GM18873 (cell line): ENCODE data around the gene EPHB2.
"Not testable (repeated sequence)": the region's sequence is repeated elsewhere in the genome, so short reads cannot be mapped to it uniquely, and the experiment has no call there.

Experiments used
- ATAC-seq: cut with Tn5 transposase; IDR thresholded peaks from one replicate; pipeline ENCODE4 v1.9.1; 2021; ENCODE audit warnings: mild to moderate bottlenecking, moderate library complexity, moderate number of reproducible peaks; ENCODE audit not compliant: unreplicated experiment, low FRiP score

The EPHB2 gene

GRCh38 chr1:22710701-22711049 is at the start of gene EPHB2:
Gene EPHB2 (plus strand): TSS chr1:22710839. CDS start chr1:22710983, 144 bp downstream.
- no peak for ATAC-seq

GRCh38 chr1:22661880-22662279 is 48.8 kb upstream of the EPHB2 start:
- no peak for ATAC-seq

GRCh38 chr1:22662318-22662717 is 48.3 kb upstream of the EPHB2 start:
- no peak for ATAC-seq

GRCh38 chr1:22662986-22663408 is 47.6 kb upstream of the EPHB2 start:
- no peak for ATAC-seq

GRCh38 chr1:22665752-22666151 is 44.9 kb upstream of the EPHB2 start:
- ATAC-seq: no peak

- no peak for ATAC-seq
These were observed 44.2 kb upstream of the EPHB2 start for GRCh38 chr1:22666412-22666811.

GRCh38 chr1:22668840-22669239 is 41.8 kb upstream of the EPHB2 start:
- not testable (repeated sequence) for ATAC-seq

- ATAC-seq: no peak
These were observed 40.2 kb upstream of the EPHB2 start for GRCh38 chr1:22670352-22670975.

- ATAC-seq: no peak
These were observed 38.6 kb upstream of the EPHB2 start for GRCh38 chr1:22671999-22672398.

- ATAC-seq: no peak
These were observed 36.9 kb upstream of the EPHB2 start for GRCh38 chr1:22673486-22674409.

GRCh38 chr1:22674410-22674749 is 36.3 kb upstream of the EPHB2 start:
- ATAC-seq: no peak

- ATAC-seq: not testable (repeated sequence)
These were observed 34.5 kb upstream of the EPHB2 start for GRCh38 chr1:22676151-22676550.

- no peak for ATAC-seq
These were observed 33.6 kb upstream of the EPHB2 start for GRCh38 chr1:22676916-22677583.

GRCh38 chr1:22677931-22678896 is 32.4 kb upstream of the EPHB2 start:
- no peak for ATAC-seq

- ATAC-seq: no peak
These were observed 29.9 kb upstream of the EPHB2 start for GRCh38 chr1:22680726-22681125.

- ATAC-seq: no peak
These were observed 28.9 kb upstream of the EPHB2 start for GRCh38 chr1:22681556-22682276.

- ATAC-seq: no peak
These were observed 27.1 kb upstream of the EPHB2 start for GRCh38 chr1:22683547-22683946.

- ATAC-seq: no peak
These were observed 25.0 kb upstream of the EPHB2 start for GRCh38 chr1:22685591-22686059.

GRCh38 chr1:22687191-22687590 is 23.4 kb upstream of the EPHB2 start:
- ATAC-seq: no peak
